Measurements from ENCODE around the gene TMEM92.
"Not testable (repeated sequence)": the region's sequence is repeated elsewhere in the genome, so short reads cannot be mapped to it uniquely, and the experiment has no call there.

Gene TMEM92

DNA sequence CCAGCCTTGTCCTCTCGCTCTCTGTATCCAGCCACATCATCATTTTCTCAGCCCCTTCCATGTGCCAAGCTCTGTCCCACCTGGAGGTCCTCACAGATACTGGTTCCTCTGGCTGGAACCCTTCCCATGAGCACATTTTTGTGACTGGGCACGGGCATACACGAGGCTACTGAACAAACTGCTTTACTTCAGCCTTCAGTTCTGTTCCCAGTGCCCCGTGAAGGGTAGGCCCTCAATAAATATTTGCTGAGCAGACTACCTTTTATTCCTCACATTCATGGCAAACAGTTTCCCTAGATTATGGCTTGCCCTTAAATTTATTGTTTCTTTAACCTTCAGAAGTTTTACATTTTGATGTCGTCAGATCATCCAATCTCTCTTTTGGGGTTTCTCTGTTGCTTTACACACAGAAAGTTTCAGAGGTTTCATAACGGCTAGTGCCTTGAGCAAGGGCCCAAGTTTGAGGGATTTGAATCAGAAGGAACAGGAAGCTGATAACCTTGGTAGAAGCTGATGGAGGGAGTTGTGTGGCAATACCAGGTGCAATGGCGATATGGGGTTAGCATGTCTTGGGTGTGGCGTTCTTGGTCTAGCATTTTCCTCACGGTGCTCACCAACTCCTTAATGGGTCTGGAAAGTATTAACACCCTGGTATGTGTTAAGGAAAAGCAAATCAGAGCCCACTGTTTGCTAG lies 27.8 kb downstream of the TMEM92 start:
- peak; percentile 34 for DNase-seq

GRCh38 chr17:50303051-50303450 lies 28.8 kb downstream of the TMEM92 start:
- DNase-seq, result no peak

GRCh38 chr17:50303596-50303995 lies 29.3 kb downstream of the TMEM92 start:
- no peak for DNase-seq

GRCh38 chr17:50304781-50305404 lies 30.6 kb downstream of the TMEM92 start:
- no peak for DNase-seq

- no peak for DNase-seq
These were observed 33.4 kb downstream of the TMEM92 start for GRCh38 chr17:50307654-50308053.

GRCh38 chr17:50308666-50309065 lies 34.4 kb downstream of the TMEM92 start:
- no peak for DNase-seq

DNA sequence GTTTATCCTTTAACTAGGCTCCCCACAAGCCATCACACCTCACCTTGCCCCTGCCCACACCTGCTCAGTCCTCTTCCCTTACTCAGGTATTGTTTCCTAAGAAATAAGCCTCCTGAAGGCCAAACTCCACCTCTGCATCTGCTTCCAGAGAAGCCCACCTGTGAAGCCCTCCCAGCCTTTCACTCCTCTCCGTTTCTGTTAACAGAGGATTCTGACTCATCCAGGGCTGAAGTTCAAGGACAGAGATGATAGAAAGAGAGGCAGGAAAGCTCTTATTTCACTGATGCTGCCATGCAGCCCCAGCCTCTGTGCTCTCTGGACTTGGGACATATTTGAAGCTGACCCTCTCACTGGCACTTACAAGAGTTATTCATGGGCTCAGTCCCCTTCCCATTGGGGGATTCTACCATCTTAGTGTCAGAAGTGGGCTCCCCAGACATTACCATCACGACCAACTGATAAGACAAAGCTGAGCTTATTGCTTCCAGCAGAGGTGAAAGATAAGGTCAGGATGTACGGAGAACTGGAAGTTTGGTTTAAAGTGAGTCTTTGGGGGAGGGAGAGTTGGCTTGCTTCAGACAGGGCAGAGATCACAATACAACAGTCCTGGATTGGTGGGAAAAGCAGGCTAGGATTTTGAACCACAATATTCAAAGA lies 36.3 kb downstream of the TMEM92 start:
- DNase-seq, result no peak

DNA sequence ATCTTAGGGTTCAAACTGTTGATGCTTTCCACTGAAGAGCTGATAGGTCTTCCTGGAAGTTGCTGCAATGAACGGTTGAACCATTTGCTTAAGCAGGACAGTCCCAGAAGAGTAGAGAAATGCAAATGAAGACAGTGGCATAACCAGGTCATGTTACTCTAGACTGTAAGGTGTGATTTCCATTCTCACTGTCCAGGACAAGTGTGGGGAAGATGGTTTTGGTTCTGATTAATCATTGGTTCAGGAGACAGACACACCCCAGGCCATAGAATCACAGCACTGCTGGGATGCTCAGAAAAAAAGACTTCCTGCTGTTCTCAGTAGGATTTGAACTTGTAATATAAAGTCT lies 36.8 kb downstream of the TMEM92 start:
- peak; percentile 45 for DNase-seq

GRCh38 chr17:50311483-50311882 lies 37.2 kb downstream of the TMEM92 start:
- DNase-seq, result no peak

GRCh38 chr17:50312308-50312707 lies 38.0 kb downstream of the TMEM92 start:
- DNase-seq, result no peak

DNA sequence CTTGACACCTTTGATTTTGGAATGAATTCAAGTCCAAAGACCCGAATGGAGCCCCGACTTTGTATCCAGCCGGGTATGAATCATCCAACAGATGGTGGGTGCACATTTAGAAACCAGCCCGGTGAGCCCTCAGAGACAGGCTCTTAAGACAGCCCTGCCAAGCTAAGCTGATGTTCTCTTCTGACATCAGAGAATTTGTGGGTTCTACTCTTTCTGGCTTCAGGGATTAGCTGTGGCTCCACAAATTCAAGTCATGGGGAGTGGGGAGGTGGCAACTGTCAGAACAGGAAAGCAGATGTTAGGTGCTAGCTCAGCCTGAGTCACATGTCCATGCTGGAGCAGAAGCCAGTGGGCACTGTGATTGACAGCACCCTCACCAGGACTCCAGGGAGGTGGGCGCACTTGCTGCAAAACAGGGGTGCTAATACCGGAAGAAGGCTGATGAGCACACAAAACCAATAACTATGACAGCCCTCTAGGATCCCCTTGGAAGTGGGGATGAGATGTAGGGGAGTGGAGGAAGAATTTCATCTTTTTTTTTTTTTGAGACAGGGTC lies 40.3 kb downstream of the TMEM92 start:
- DNase-seq, result no peak

- no peak for DNase-seq
These were observed 41.8 kb downstream of the TMEM92 start for GRCh38 chr17:50316016-50316587.

DNA sequence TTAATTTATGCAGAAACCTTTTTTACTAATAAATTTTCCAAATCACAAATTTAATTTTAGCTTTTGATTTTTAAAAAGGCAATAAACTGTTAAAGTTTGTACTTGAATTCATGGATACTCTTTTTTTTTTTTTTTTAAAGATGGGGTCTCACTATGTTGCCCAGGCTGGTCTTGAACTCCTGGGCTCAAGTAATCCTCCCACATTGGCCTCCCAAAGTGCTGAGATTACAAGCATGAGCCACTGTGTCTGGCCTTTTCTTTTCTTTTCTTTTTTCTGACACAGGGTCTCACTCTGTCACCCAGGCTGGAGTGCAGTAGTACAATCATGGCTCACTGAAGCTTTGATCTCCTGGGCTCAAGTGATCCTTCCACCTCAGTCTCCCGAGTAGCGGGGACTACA lies 42.4 kb downstream of the TMEM92 start:
- DNase-seq, result not testable (repeated sequence)

GRCh38 chr17:50317121-50317520 lies 42.9 kb downstream of the TMEM92 start:
- no peak for DNase-seq

- no peak for DNase-seq
These were observed 44.4 kb downstream of the TMEM92 start for GRCh38 chr17:50318501-50319285.

GRCh38 chr17:50319306-50320004 lies 45.2 kb downstream of the TMEM92 start:
- DNase-seq, result no peak

GRCh38 chr17:50322271-50322670 lies 48.0 kb downstream of the TMEM92 start:
- DNase-seq, result no peak

DNA sequence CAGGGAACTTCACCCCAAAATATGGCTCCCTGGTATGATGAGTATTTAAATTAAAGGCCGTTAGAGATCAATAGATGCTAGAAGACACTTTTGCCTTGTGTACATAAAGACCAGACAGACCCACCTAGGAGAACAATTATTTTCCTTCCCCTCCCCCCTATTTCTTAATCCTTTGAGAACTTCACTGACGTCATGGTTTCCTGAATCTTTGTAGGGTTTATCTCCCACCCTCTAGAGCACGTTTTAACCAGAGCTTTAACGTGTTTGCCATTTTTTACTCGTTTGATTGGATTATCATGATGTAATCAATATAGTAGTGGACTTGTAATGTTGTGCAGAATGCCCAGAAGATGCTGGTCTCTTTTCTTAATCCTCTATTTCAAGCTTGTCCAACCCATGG lies 48.8 kb downstream of the TMEM92 start:
- no peak for DNase-seq

DNA sequence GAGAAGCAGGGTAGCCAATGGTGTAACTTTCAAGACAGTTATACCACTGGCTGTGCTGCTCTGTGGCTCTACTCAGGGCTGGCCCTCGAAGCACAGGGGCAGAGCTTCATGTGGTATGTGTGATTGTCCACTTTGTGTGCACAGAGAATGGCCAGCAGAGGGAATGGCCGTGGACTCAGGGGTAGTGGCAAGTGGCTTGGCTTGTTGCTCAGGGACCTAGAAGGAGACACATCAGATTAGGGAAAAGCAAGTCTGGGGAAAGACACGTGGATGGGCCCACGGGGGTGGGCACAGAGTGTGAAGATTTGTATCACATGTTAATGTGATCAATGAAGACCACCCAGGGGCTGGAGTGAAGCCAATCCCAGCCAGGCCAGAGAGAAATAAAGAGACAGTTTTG lies 51.6 kb downstream of the TMEM92 start:
- DNase-seq, result no peak

GRCh38 chr17:50326831-50327364 lies 52.6 kb downstream of the TMEM92 start:
- peak; percentile 30 for DNase-seq

DNA sequence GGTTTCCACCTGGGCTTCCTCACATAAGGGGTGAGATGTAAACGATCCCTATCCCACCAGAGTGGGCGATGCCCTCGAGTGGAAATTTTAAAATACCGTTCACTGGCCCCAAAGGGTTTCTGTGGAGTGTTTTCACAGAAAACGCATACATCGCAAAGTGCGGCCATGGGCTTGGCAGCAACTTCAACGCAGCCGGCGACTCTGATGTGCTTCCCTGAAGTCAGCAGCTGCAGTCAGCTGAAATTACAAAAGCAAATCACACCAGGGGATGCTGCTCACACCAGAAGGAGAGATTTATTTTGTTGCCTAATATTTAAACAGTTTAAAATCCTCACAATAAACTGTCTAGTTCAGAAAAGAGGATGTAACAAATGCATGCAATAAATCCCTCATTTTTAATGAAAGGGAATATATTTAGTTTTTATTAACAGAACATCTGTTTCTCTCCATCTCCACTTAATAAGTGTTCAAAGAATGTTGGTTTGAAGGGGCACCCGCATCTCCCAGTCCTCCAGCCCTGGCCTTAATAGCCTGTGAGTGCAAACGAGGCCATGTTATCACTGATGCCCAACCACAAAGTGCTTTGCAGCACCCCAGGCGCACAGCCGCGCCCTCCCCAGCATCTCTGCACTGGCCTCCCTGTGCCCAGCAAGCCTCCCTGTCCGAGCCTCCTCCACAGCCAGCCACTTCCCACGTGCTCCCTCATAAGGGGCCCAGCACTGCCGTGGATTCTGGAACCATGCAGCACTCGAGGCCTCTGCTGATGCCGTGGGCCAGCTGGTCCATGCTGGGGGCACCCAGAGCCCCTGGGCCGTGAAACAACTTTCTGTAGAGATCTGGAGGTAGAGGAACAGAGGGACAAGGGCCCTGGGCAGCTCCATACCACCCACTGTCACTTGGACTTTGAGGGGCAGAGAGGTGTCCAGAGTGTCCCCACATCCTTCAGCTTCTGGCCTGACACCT lies 54.4 kb downstream of the TMEM92 start:
- no peak for DNase-seq

All from activated CD4-positive, alpha-beta T cell treated with anti-CD3 and anti-CD28 coated beads, Interleukin-2, amount 50 U/mL, for 16 hours (primary cell).